Nephron (organoid): ENCODE measurements around the gene OR2AG2.

ENCODE experiments used
- H3K27ac Mint-ChIP-seq, 3 experiments: 2 replicates each; pipeline ENCODE4 v1.8.0; 2020; ENCODE audit warnings: mixed read lengths in 3 of 3, mild to moderate bottlenecking in 2 of 3, moderate library complexity in 1 of 3
- H3K27me3 Mint-ChIP-seq: 2 replicates; pipeline ENCODE4 v1.8.0; 2021; ENCODE audit warnings: low read depth, mild to moderate bottlenecking, moderate library complexity, mixed read lengths
- H3K36me3 Mint-ChIP-seq: 2 replicates; pipeline ENCODE4 v1.8.0; 2020; ENCODE audit warnings: low read depth, mixed read lengths
- H3K4me1 Mint-ChIP-seq: 2 replicates; pipeline ENCODE4 v1.8.0; 2020; ENCODE audit warnings: mixed read lengths
- H3K4me3 Mint-ChIP-seq, 3 experiments: 2 replicates each; pipeline ENCODE4 v1.8.0; 2020; ENCODE audit warnings: mild to moderate bottlenecking in 3 of 3, mixed read lengths in 3 of 3, moderate library complexity in 2 of 3
- H3K9me3 Mint-ChIP-seq: 2 replicates; pipeline ENCODE4 v1.8.0; 2020; ENCODE audit warnings: mixed read lengths
- TF ChIP-seq, protein P1 (sequence below), 3 experiments: fragments of 200-600 bp; sonication (generic); IDR thresholded peaks; one replicate each; pipeline ENCODE4 v1.5.0; 2021; ENCODE audit warnings: antibody characterized with exemption in 3 of 3; ENCODE audit not compliant: unreplicated experiment in 3 of 3

Gene OR2AG2

DNA sequence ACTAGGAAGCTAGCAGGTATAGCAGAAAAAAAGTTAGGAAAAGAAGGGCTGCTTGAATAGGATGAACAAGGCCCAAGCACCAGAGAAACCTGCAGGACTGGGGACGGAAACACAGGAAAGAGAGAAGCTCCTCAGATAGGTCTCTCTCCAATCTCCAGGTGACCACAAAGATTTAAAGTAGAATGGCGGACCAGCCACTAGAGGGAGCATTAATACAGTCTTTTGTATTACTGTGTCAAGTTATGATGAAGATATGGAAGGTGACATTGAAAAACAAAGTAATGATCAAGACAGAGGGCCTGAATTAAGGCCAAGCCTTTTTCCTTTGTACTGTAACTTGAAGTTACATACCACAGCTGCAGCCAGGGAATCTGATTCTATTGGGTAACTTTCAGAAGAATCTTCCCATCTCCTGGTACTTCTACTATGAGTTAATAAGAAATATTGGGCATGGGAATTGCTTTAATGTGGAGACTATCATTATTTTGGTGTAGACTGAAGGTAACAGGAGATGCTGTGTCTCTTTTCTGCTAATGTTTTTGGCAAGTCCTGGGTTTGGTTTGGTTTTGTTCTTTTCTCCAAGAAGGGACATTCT is 33.8 kb downstream of the OR2AG2 start:
- H3K4me1 Mint-ChIP-seq, result no peaks in the 10 kb centered on the region
- H3K9me3 Mint-ChIP-seq, result no peaks in the 10 kb centered on the region
- no peaks in the 10 kb centered on the region for H3K27me3 Mint-ChIP-seq
- no peak overlapping the region for H3K27ac Mint-ChIP-seq
- TF ChIP-seq, protein P1, sequence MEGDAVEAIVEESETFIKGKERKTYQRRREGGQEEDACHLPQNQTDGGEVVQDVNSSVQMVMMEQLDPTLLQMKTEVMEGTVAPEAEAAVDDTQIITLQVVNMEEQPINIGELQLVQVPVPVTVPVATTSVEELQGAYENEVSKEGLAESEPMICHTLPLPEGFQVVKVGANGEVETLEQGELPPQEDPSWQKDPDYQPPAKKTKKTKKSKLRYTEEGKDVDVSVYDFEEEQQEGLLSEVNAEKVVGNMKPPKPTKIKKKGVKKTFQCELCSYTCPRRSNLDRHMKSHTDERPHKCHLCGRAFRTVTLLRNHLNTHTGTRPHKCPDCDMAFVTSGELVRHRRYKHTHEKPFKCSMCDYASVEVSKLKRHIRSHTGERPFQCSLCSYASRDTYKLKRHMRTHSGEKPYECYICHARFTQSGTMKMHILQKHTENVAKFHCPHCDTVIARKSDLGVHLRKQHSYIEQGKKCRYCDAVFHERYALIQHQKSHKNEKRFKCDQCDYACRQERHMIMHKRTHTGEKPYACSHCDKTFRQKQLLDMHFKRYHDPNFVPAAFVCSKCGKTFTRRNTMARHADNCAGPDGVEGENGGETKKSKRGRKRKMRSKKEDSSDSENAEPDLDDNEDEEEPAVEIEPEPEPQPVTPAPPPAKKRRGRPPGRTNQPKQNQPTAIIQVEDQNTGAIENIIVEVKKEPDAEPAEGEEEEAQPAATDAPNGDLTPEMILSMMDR (IDR thresholded peaks at IDR 0.05; ENCODE audit: unreplicated experiment in 3 of 3), result peak; percentile 62 to 66 (median 64)
- H3K36me3 Mint-ChIP-seq, result no peaks in the 10 kb centered on the region
- no peak overlapping the region for H3K4me3 Mint-ChIP-seq

DNA sequence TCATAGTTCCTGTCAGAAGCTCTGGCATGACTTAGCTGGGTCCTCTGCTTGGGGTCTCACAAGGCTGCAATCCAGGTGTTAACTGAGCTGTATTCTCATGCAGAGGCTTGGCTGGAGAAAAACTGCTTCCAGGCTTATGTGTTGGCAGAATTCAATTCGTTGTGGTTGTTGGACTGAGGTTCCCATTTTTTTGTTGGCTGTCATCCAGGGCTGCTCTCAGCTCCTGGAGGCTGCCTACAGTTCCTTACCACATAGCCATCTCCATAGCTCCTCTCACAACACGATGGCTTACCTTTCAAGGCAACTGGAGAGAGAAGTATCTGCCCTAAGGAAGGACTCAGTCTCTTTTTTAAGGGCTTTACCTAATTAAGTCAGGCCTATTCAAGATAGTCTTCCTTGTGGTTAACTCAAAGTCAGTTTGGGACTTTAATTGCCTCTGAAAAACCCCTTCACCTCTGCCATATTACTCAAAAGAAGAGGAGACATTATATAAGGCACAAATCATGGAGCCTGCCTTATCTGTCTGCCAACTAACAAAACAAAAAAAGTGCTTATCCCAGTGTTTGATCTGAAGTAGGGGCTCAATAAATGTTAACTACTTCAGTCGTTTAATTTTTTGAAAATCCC is 35.2 kb downstream of the OR2AG2 start:
- Mint-ChIP-seq H3K4me3 (no peak overlapping the region), H3K27me3 (no peaks in the 10 kb centered on the region)

DNA sequence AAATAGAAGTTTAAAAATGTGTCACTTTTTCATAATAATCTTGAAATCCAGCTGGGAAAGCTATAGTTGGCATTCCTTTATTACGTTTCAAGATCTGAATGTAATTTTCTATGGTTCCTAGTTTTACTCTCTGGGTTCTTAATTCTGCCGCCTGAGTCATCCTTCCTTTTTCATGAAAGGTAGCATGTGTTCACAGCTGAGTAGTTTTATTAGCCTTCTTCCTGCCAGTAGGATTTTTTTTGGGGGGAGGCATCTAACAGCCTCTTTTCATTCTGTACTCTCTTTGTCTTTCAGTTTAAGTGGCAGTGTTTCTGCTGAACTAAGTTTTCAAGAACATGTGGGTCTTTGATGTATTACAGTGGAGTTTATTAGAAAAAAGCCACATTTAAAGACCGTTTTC is 36.5 kb downstream of the OR2AG2 start:
- H3K4me1 Mint-ChIP-seq, result no peaks in the 10 kb centered on the region
- H3K27ac Mint-ChIP-seq, result peak overlapping the region; percentile 4 to 17 (median 7)
- TF ChIP-seq, protein P1 (IDR thresholded peaks at IDR 0.05; ENCODE audit: unreplicated experiment in 3 of 3), result no peak
- no peaks in the 10 kb centered on the region for H3K9me3 Mint-ChIP-seq
- no peaks in the 10 kb centered on the region for H3K36me3 Mint-ChIP-seq
- H3K4me3 Mint-ChIP-seq, result no peak overlapping the region
- H3K27me3 Mint-ChIP-seq, result no peaks in the 10 kb centered on the region

More for the DNA sequence above, 35.2 kb downstream of the OR2AG2 start:
- TF ChIP-seq, protein P1 (IDR thresholded peaks at IDR 0.05; ENCODE audit: unreplicated experiment in 3 of 3), result no peak
- Mint-ChIP-seq H3K27ac (no peak overlapping the region), H3K9me3 (no peaks in the 10 kb centered on the region), H3K36me3 (no peaks in the 10 kb centered on the region), H3K4me1 (no peaks in the 10 kb centered on the region)

DNA sequence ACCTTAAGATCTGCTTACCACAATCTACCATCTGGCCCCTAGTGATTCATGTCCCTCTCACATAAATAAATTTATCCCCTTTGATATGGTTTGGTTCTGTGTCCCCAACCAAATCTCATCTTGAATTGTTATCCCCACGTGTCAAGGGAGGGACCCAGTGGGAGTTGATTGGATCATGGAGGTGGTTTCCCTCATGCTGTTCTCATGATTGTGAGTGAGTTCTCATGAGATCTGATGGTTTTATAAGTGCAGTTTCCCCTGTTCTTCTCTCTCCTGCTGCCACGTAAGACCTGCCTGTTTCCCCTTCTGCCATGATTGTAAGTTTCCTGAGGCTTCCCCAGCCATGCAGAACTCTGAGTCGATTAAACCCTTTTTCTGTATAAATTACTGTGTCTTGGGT is 37.2 kb downstream of the OR2AG2 start:
- no peaks in the 10 kb centered on the region for H3K9me3 Mint-ChIP-seq
- TF ChIP-seq, protein P1 (IDR thresholded peaks at IDR 0.05; ENCODE audit: unreplicated experiment in 3 of 3), result no peak
- H3K27me3 Mint-ChIP-seq, result no peaks in the 10 kb centered on the region
- no peaks in the 10 kb centered on the region for H3K36me3 Mint-ChIP-seq
- H3K4me1 Mint-ChIP-seq, result no peaks in the 10 kb centered on the region
- no peak overlapping the region for H3K27ac Mint-ChIP-seq
- H3K4me3 Mint-ChIP-seq, result no peak overlapping the region

DNA sequence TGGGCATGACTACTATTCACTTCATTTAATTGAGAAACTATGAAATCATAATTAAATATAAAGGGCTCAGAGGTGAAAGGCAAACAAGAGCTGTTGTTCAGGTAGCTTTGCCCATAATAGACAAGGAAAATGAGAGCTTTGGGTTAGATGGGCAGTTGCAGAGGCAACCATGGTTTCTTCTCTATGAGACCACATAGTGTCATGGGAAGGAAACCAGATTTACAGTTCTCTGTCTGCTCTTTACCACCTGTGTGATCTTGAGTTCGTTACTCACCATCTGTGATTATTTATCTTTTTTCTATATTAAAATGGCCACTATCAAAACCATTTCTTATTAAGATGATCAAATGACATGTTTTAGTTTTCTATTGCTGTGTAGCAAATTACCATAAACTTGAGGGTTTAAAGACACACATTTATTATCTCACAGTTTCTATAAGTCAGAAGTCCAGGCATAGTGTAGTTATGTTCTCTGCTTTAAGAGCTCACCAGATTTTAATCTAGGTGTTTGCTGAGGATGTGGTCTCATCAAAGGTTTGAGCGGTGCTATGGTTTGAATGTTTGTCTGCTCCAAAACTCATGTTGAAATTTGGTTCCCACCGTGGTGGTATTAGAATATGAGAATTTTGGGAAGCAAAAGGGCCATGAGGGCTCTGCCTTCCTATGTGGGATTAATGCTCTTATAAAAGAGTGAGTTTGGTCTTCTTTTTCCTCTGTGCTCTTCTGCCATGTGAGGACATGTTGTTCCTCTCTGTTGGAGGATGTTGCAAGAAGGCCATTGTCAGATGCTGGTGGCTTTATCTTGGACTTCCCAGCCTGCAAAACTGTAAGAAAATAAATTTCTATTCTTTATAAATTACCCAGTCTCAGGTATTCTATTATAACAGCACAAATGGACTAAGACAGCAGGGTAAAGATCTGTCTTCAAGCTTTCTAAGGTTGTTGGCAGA is 38.2 kb downstream of the OR2AG2 start:
- no peaks in the 10 kb centered on the region for H3K9me3 Mint-ChIP-seq
- no peak overlapping the region for H3K4me3 Mint-ChIP-seq
- no peaks in the 10 kb centered on the region for H3K27me3 Mint-ChIP-seq
- no peaks in the 10 kb centered on the region for H3K4me1 Mint-ChIP-seq
- no peaks in the 10 kb centered on the region for H3K36me3 Mint-ChIP-seq
- TF ChIP-seq, protein P1 (IDR thresholded peaks at IDR 0.05; ENCODE audit: unreplicated experiment in 3 of 3), result no peak
- H3K27ac Mint-ChIP-seq, result no peak overlapping the region
